GM12864 (cell line): ENCODE results near the gene VILL.

ENCODE experiments used
- DNase-seq: peaks from one replicate; pipeline ENCODE4 v3.0.0-alpha.2; 2011; ENCODE audit warnings: low read depth
- H3K4me3 ChIP-seq: 2 replicates; pipeline ENCODE4 v1.5.1; 2011; ENCODE audit warnings: mild to moderate bottlenecking, low read depth, low read length, control low read depth
- TF ChIP-seq, protein P1 (sequence below): IDR thresholded peaks from 2 replicates; pipeline ENCODE4 v1.5.1; 2011; ENCODE audit warnings: low read depth, mild to moderate bottlenecking, moderate library complexity, low read length, control low read depth, inconsistent platforms; ENCODE audit errors: missing control alignments

The VILL gene

DNA sequence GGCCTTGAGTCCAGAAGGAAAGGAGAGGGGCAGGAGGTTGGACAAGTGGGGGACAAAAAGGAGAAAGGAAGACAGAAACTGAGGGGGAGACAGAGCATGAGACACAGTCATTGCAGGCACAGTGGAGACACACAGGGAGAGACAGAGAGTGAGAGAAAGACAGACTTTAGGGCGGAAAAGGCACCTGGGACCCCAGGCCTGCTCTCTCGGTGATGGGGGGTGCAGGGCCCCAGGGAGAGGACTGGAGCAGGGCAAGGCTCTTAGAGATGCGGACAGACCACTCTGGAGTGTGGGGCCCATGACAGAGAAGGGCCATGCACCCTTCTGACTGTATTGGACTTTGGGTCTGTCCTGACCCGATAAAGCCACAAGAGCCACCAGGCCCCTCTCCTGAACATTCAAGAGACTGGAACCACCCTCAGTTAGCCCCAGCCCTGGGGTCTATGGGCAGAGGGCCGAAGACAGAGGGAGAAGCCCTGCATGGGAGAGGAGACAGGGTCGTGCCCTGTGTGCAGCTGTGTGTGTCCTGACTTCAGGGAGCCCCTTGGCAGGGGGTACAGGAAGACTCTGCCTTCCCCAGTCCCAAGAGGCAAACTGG lies 26.4 kb downstream of the VILL start:
- TF ChIP-seq, protein P1, sequence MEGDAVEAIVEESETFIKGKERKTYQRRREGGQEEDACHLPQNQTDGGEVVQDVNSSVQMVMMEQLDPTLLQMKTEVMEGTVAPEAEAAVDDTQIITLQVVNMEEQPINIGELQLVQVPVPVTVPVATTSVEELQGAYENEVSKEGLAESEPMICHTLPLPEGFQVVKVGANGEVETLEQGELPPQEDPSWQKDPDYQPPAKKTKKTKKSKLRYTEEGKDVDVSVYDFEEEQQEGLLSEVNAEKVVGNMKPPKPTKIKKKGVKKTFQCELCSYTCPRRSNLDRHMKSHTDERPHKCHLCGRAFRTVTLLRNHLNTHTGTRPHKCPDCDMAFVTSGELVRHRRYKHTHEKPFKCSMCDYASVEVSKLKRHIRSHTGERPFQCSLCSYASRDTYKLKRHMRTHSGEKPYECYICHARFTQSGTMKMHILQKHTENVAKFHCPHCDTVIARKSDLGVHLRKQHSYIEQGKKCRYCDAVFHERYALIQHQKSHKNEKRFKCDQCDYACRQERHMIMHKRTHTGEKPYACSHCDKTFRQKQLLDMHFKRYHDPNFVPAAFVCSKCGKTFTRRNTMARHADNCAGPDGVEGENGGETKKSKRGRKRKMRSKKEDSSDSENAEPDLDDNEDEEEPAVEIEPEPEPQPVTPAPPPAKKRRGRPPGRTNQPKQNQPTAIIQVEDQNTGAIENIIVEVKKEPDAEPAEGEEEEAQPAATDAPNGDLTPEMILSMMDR = no peak
- DNase-seq = no peak
- no peak overlapping the region for H3K4me3 ChIP-seq

DNA sequence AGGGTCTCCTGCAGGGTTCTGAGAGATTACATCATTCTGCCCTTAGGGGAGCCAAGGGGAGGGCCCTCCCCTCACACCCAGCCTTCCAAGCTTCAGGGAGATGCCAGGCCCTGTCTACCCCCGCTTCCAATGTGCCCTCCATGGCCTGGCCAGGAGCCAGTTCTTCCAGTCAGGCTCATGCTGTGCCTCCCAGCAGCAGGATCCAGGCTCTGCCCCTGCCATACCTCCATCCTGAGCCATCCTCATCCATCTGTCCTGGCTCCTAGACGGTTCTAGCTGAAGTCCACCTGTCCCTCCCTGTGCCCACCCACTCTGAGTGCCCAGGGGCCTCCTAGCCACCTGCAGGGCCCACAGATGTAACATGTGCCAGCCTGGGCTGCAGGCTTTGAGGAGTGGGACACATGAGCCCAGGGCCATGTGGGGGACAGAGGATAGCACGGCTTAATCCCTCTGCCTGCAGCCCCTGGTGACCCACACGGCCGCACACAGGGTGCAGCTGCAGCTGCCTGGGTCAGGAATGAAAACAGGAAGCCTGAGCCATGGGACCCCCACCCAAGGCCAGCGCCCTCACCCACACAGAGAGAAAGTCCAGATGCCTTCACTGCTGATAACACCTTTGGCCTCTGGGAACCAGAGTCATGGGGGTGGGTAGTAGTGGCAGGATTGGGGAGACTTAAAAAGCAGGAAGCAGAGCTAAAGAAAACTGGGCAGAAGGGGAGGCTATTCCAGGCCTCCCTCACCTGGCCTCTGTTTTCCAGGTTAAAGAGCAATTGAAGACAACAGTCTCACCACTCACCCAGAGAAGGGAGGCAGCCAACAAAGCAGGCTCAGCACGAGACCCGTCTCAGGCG lies 27.1 kb downstream of the VILL start:
- no peak overlapping the region for H3K4me3 ChIP-seq
- TF ChIP-seq, protein P1 = no peak
- DNase-seq = no peak

DNA sequence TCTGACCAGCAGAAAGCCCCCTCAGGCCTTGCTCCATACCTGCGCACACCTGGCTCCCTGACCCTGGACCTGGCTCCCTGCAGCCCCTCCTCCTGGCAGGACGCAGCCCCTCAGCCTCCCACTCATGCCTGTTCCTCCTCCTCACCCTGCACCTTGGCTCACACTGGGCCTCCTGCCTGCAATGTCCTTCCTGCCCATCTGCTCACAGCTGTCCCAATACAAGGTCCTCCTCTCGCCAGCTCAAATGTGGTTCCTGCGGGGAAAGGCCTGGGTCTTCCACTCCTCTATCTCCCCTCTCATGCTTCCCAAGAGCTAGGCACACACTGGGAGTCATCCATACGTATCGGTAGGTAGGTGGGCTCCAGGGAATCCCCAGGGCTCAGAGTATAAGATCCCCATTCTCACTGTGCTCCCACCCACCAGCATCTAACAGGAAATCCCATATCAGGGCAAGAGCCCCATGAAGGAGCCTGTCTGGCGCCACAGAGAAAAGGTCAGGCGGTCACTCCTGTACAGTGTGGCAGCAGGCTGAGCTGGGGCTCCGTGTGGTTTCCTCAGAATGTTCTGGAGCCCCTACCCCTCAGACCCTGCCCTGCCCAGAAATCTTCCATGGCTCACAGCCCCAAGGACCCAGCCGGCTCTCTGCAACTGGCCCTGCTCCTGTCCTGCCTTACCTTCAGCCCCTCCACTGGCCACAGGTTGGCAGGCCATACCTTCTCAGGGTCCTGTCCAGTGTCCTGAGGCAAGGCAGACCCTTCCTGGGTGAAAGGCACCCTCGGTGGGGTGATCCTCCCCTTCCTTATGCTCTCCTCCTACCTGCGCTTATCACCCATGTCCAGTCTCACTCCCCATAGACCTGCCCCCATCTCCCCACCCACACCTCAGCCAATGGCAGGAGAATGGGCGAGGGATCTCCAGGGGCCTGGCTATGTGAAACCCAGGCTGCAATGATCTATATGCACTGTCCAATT lies 28.0 kb downstream of the VILL start:
- H3K4me3 ChIP-seq = no peak overlapping the region
- no peak for DNase-seq
- TF ChIP-seq, protein P1 = no peak

DNA sequence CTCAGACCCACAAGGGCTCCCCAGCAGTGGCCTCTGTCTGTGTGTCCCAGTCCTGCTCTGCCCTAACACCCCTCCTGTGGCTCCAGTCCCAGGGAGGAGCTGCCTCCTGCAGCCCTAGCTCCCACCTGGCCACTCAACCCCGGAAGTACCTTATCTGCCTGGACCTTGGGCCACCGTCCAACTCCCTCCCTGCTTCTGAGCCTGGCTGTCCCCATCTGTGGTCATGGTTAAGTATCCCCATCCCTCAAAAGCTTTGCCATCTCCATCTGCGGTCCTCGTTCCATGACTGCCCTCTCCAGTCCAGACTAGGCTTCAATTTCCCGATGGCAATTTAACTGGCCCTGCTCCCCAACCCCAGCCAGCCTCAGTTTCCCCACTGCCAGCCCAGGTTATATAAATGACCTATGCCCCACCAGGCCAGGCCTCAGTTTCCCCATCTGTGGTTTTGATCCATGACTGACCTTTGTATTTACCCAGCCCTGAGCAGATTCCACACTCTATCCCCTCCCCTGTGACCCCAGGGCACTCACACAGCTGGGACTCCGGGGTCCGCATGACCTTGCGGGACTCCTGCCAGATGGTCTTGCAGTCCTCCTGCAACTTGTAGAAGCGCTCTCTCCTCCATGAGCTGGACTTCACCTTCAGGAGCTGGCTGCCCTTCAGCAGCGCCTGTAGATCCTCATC lies 29.2 kb downstream of the VILL start:
- no peak for DNase-seq
- TF ChIP-seq, protein P1 = no peak
- H3K4me3 ChIP-seq = no peak overlapping the region

DNA sequence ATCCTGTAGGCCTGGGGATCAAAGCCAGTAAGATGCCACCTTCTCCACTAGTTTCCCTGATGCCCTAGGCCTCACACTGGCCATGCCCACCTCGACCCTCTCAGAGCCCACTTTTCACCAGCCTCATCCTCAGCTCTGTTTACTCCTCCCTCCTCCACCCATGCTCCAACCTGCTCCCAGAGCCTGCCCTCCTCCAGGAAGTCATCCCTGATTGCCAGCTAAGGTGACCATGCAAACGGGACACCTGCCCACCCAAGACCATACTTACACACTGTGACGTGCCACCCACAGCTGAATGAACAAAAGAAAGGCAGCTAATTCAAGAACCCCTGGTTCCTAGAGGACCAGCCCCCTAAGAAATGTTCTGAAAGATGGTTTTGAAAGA lies 29.7 kb downstream of the VILL start:
- DNase-seq = no peak
- TF ChIP-seq, protein P1 = no peak
- no peak overlapping the region for H3K4me3 ChIP-seq

DNA sequence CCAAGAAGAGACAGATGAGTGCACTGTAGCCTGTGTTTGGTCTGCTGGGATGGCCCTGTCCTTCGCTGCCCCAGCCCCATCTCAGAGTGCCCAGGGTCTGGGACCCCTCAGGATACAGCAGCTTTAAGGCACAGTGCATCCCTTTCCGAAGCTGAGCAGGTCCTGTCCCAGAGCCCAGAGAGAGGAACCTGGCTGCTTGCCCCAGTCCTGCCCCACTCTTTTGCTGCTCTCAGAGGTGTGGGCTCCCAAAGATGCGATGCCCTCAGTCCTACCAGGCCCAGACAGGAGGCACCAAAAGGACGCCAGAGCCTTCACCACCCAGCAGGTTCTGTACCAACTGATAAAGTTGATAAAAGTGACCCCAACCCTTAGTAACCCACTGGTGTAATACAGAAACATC lies 30.6 kb downstream of the VILL start:
- DNase-seq = no peak
- TF ChIP-seq, protein P1 = no peak
- H3K4me3 ChIP-seq = no peak overlapping the region
